Esophagus muscularis mucosa (tissue), 4 donors: Measurements from ENCODE around the gene LINC00632.

Experiments
- EP300 ChIP-seq: sonication (generic); formaldehyde crosslinking; IDR thresholded peaks from one replicate; pipeline ENCODE4 v1.6.1; 2017; ENCODE audit warnings: antibody characterized with exemption
- POLR2A ChIP-seq: fragments of 450-650 bp; IDR thresholded peaks from one replicate; pipeline ENCODE4 v1.6.1; 2017; ENCODE audit warnings: antibody characterized with exemption, moderate library complexity, mild to moderate bottlenecking, low read depth
- POLR2AphosphoS5 ChIP-seq, 2 donors: sonication (generic); formaldehyde crosslinking; IDR thresholded peaks; one replicate each; pipeline ENCODE4 v1.6.1; 2017; ENCODE audit warnings: antibody characterized with exemption in 2 of 2
- TF ChIP-seq, protein P1 (sequence below), 3 experiments: fragments of 200-600 bp in 2 of 3; fragments of 450-650 bp in 1 of 3; sonication (generic) in 2 of 3; IDR thresholded peaks; one replicate each; pipeline ENCODE4 v1.5.1; 2017 to 2019; ENCODE audit warnings: antibody characterized with exemption in 3 of 3, mild to moderate bottlenecking in 2 of 3, moderate library complexity in 1 of 3

DNA sequence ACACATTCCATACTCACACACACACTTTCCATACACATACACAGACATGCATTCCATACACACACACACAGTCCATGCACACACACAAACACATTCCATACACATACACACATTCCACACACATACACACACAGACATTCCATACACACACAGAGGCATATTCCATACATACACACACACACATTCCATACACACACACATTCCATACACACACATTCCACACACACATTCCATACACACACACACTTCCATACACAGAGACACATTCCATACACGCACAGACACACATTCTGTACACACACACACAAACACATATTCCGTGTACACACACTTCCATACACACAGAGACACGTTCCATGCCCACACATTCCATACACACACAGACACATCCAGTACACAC, 14.8 kb downstream of the LINC00632 start:
- TF ChIP-seq, protein P1, sequence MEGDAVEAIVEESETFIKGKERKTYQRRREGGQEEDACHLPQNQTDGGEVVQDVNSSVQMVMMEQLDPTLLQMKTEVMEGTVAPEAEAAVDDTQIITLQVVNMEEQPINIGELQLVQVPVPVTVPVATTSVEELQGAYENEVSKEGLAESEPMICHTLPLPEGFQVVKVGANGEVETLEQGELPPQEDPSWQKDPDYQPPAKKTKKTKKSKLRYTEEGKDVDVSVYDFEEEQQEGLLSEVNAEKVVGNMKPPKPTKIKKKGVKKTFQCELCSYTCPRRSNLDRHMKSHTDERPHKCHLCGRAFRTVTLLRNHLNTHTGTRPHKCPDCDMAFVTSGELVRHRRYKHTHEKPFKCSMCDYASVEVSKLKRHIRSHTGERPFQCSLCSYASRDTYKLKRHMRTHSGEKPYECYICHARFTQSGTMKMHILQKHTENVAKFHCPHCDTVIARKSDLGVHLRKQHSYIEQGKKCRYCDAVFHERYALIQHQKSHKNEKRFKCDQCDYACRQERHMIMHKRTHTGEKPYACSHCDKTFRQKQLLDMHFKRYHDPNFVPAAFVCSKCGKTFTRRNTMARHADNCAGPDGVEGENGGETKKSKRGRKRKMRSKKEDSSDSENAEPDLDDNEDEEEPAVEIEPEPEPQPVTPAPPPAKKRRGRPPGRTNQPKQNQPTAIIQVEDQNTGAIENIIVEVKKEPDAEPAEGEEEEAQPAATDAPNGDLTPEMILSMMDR (IDR thresholded peaks at IDR 0.05) = no peak
- TF ChIP-seq POLR2AphosphoS5 (IDR thresholded peaks at IDR 0.05) = no peak
- TF ChIP-seq POLR2A = no peak
- no peak for TF ChIP-seq EP300
